RWPE2 (cell line): ENCODE data around the gene SCIN.

Experiments used
- ATAC-seq: fragments of 200-7000 bp; cut with Tn5 transposase; 3 replicates; pipeline ENCODE4 v1.9.1; 2021; ENCODE audit warnings: low read depth
- DNase-seq: peaks from one replicate; pipeline ENCODE4 v3.0.0-alpha.2; 2020; ENCODE audit warnings: low spot score
- H3K27ac ChIP-seq: fragments of 450-650 bp; 2 replicates; pipeline ENCODE4 v1.5.1; 2017; ENCODE audit warnings: mild to moderate bottlenecking; ENCODE audit not compliant: poor library complexity, severe bottlenecking
- H3K27me3 ChIP-seq: fragments of 250-450 bp; sonication (Bioruptor Pico); 2 replicates; pipeline ENCODE4 v1.5.1; 2021; ENCODE audit warnings: mild to moderate bottlenecking, moderate library complexity; ENCODE audit not compliant: insufficient read depth, poor library complexity, severe bottlenecking
- H3K36me3 ChIP-seq: fragments of 250-450 bp; sonication (Bioruptor Pico); 2 replicates; pipeline ENCODE4 v1.5.1; 2020; ENCODE audit warnings: low read depth, mild to moderate bottlenecking, moderate library complexity
- H3K4me1 ChIP-seq: fragments of 250-450 bp; sonication (Bioruptor Pico); 2 replicates; pipeline ENCODE4 v1.5.1; 2021; ENCODE audit warnings: mild to moderate bottlenecking, moderate library complexity; ENCODE audit not compliant: insufficient read depth, poor library complexity, severe bottlenecking
- H3K4me3 ChIP-seq: fragments of 250-450 bp; sonication (Bioruptor Pico); 2 replicates; pipeline ENCODE4 v1.5.1; 2021; ENCODE audit warnings: mild to moderate bottlenecking, moderate library complexity; ENCODE audit not compliant: severe bottlenecking
- H3K9me3 ChIP-seq: fragments of 250-450 bp; sonication (Bioruptor Pico); 2 replicates; pipeline ENCODE4 v1.5.1; 2021; ENCODE audit warnings: mild to moderate bottlenecking, moderate library complexity; ENCODE audit not compliant: severe bottlenecking
- CTCF ChIP-seq: fragments of 450-650 bp; IDR thresholded peaks from one replicate; pipeline ENCODE4 v1.5.1; 2017; ENCODE audit warnings: mild to moderate bottlenecking, moderate library complexity; ENCODE audit not compliant: poor library complexity, severe bottlenecking

Gene SCIN

GRCh38 chr7:12609561-12609960, 39.0 kb downstream of the SCIN start:
- no peak for DNase-seq
- H3K36me3 ChIP-seq: no peaks in the 10 kb centered on the region
- no peaks in the 10 kb centered on the region for H3K4me1 ChIP-seq
- no peak for ATAC-seq
- no peaks in the 10 kb centered on the region for H3K9me3 ChIP-seq
- H3K4me3 ChIP-seq: no peak overlapping the region
- no peak overlapping the region for H3K27ac ChIP-seq
- TF ChIP-seq CTCF: no peak
- peaks cover 3% of the 10 kb centered on the region for H3K27me3 ChIP-seq

DNA sequence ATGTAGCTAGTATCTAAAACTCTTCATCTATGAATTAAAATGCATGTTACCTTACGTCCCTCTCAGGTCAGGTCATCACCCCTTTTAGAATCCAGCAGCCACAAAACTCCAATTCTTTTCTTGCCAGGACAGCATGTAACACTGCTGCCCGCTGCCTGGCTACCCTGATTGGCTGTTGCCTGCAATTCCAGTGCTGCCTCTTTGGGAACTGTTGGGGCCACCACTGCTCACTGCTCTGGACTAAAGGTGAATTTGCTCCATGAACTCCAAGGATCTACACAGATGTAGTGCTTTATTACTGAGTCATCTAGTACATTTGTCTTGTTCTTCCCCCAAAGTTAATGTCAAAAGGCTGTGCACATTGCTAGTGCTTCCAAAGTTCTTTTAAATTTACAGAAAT, 40.4 kb downstream of the SCIN start:
- peaks cover 2% of the 10 kb centered on the region for H3K27me3 ChIP-seq
- no peak overlapping the region for H3K27ac ChIP-seq
- TF ChIP-seq CTCF: no peak
- H3K4me1 ChIP-seq: no peaks in the 10 kb centered on the region
- H3K36me3 ChIP-seq: no peaks in the 10 kb centered on the region
- no peak overlapping the region for H3K4me3 ChIP-seq
- ATAC-seq: no peak
- DNase-seq: no peak
- H3K9me3 ChIP-seq: no peaks in the 10 kb centered on the region

DNA sequence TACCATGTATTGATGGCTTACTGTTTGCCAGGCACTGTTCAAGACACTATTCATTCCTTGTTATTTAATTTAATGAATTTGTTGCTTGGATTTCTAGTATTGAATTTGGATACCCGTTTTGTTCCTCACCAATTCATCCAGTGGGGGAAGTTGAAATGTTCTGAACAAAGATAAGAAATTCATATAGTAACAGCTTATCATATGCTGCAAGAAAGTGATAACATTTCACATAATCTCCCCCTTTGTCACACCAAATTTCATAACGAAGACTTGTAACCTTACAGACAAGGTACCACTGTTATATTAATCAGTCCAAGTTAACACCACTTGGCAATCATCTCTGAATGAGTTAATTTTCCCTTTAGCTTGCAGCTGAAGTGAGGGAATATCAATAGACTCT, 42.1 kb downstream of the SCIN start:
- no peaks in the 10 kb centered on the region for H3K27me3 ChIP-seq
- no peak overlapping the region for H3K4me3 ChIP-seq
- no peak overlapping the region for H3K27ac ChIP-seq
- DNase-seq (no peak), ATAC-seq (no peak)
- no peak for TF ChIP-seq CTCF
- H3K36me3 ChIP-seq: no peaks in the 10 kb centered on the region
- no peaks in the 10 kb centered on the region for H3K4me1 ChIP-seq
- H3K9me3 ChIP-seq: no peaks in the 10 kb centered on the region

- no peak overlapping the region for H3K4me3 ChIP-seq
- H3K27ac ChIP-seq: no peak overlapping the region
- no peak for DNase-seq
- H3K27me3 ChIP-seq: peaks cover 3% of the 10 kb centered on the region
- no peaks in the 10 kb centered on the region for H3K4me1 ChIP-seq
- no peaks in the 10 kb centered on the region for H3K9me3 ChIP-seq
- no peaks in the 10 kb centered on the region for H3K36me3 ChIP-seq
- TF ChIP-seq CTCF: no peak
- no peak for ATAC-seq
Measured at GRCh38 chr7:12619461-12620069, 49.0 kb downstream of the SCIN start.

GRCh38 chr7:12620371-12620770, 49.9 kb downstream of the SCIN start:
- no peaks in the 10 kb centered on the region for H3K4me1 ChIP-seq
- no peak for ATAC-seq
- no peak overlapping the region for H3K27ac ChIP-seq
- no peaks in the 10 kb centered on the region for H3K36me3 ChIP-seq
- DNase-seq: no peak
- H3K4me3 ChIP-seq: no peak overlapping the region
- no peak for TF ChIP-seq CTCF
- peaks cover 3% of the 10 kb centered on the region for H3K27me3 ChIP-seq
- no peaks in the 10 kb centered on the region for H3K9me3 ChIP-seq
